Measurements from ENCODE around the gene LKAAEAR1. TPM values are rescaled to one million over a fixed set of nuclear protein-coding genes. Genes with fewer than 3 reads are reported as not detected.

The LKAAEAR1 gene
- total and polyA plus RNA-seq, 2 of the 4 experiments (the other 2 are of a cell fraction) = 0.21 TPM; not detected in 1

- H3K18ac ChIP-seq (ENCODE audit: low read depth, low read length) = no peak overlapping the region
- H2AK9ac ChIP-seq (replicated peaks; ENCODE audit: low read depth, low read length, poor library complexity) = no peak overlapping the region
- no peak for TF ChIP-seq MXI1 (IDR thresholded peaks at IDR 0.05; ENCODE audit: borderline replicate concordance, low read depth, low read length)
- TF ChIP-seq, protein P1, sequence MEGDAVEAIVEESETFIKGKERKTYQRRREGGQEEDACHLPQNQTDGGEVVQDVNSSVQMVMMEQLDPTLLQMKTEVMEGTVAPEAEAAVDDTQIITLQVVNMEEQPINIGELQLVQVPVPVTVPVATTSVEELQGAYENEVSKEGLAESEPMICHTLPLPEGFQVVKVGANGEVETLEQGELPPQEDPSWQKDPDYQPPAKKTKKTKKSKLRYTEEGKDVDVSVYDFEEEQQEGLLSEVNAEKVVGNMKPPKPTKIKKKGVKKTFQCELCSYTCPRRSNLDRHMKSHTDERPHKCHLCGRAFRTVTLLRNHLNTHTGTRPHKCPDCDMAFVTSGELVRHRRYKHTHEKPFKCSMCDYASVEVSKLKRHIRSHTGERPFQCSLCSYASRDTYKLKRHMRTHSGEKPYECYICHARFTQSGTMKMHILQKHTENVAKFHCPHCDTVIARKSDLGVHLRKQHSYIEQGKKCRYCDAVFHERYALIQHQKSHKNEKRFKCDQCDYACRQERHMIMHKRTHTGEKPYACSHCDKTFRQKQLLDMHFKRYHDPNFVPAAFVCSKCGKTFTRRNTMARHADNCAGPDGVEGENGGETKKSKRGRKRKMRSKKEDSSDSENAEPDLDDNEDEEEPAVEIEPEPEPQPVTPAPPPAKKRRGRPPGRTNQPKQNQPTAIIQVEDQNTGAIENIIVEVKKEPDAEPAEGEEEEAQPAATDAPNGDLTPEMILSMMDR (conservative IDR thresholded peaks at IDR 0.05; ENCODE audit: low read depth, low read length) = no peak
- no peak for TF ChIP-seq BHLHE40 (IDR thresholded peaks at IDR 0.05; ENCODE audit: low read depth, low read length)
- TF ChIP-seq ELK1 (IDR thresholded peaks at IDR 0.05; ENCODE audit: borderline replicate concordance, low read depth, low read length) = no peak
- TF ChIP-seq FOS (IDR thresholded peaks at IDR 0.05; ENCODE audit: low read depth, low read length) = no peak
- no peak for TF ChIP-seq CEBPB (IDR thresholded peaks at IDR 0.05; ENCODE audit: low read depth, low read length)
- no peak for TF ChIP-seq MAFK (IDR thresholded peaks at IDR 0.05; ENCODE audit: low read depth, low read length)
- TF ChIP-seq, protein P2, sequence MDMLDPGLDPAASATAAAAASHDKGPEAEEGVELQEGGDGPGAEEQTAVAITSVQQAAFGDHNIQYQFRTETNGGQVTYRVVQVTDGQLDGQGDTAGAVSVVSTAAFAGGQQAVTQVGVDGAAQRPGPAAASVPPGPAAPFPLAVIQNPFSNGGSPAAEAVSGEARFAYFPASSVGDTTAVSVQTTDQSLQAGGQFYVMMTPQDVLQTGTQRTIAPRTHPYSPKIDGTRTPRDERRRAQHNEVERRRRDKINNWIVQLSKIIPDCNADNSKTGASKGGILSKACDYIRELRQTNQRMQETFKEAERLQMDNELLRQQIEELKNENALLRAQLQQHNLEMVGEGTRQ (IDR thresholded peaks at IDR 0.05; ENCODE audit: low read depth, low read length) = no peak
- TF ChIP-seq RCOR1 (IDR thresholded peaks at IDR 0.05; ENCODE audit: insufficient replicate concordance, low read length) = no peak
- TF ChIP-seq RAD21 (IDR thresholded peaks at IDR 0.05; ENCODE audit: low read length) = no peak
- no peak for TF ChIP-seq CHD1 (IDR thresholded peaks at IDR 0.05; ENCODE audit: low read depth, low read length)
- no peak for TF ChIP-seq NFE2L2 (IDR thresholded peaks at IDR 0.05; ENCODE audit: low read depth, low read length)
- TF ChIP-seq POLR2A (IDR thresholded peaks at IDR 0.05; ENCODE audit: low read depth, low read length) = no peak
- no peak for TF ChIP-seq MAZ (IDR thresholded peaks at IDR 0.05; ENCODE audit: borderline replicate concordance, low read depth, low read length)
Observed at GRCh38 chr20:64098471-64099013, 14.3 kb upstream of the LKAAEAR1 start.

More at GRCh38 chr20:64098471-64099013, 14.3 kb upstream of the LKAAEAR1 start:
- Histone ChIP-seq H2BK20ac (ENCODE audit: low read depth, low read length) (no peak overlapping the region), H3K14ac (replicated peaks; ENCODE audit: low read depth, low read length) (no peak overlapping the region), H3K27ac (ENCODE audit: insufficient read depth, low read length) (no peak overlapping the region), H3K56ac (ENCODE audit: extremely low read depth, insufficient read depth, low read length) (no peak overlapping the region), H2BK15ac (ENCODE audit: low read depth, low read length) (no peak overlapping the region), H3K23ac (ENCODE audit: low read depth, low read length) (no peak overlapping the region), H2AK5ac (ENCODE audit: low read depth, low read length) (no peak overlapping the region), H3K36me3 (ENCODE audit: control insufficient read depth, insufficient read depth, low read length) (no peaks in the 10 kb centered on the region), H3K4me3 (ENCODE audit: insufficient read depth, low read depth, low read length) (no peak overlapping the region), H3K9me3 (ENCODE audit: control insufficient read depth, insufficient read depth, low read length) (no peaks in the 10 kb centered on the region), H3K27me3 (ENCODE audit: control insufficient read depth, insufficient read depth, low read length) (peaks cover 35% of the 10 kb centered on the region), H4K8ac (ENCODE audit: low read depth in 2 of 2, low read length in 2 of 2) (no peak overlapping the region), H2AFZ (replicated peaks; ENCODE audit: low read length, poor library complexity) (no peak overlapping the region), H4K5ac (ENCODE audit: low read depth, low read length) (no peak overlapping the region), H3K79me1 (ENCODE audit: low read depth in 1 of 2, low read length in 2 of 2) (no peaks in the 10 kb centered on the region), H3K4me1 (ENCODE audit: control insufficient read depth, insufficient read depth, low read length) (no peaks in the 10 kb centered on the region), H2BK5ac (ENCODE audit: low read depth, low read length, poor library complexity, severe bottlenecking) (no peak overlapping the region), H3K9me1 (ENCODE audit: insufficient read depth, low read length) (no peaks in the 10 kb centered on the region), H2BK120ac (ENCODE audit: low read depth, low read length) (no peak overlapping the region), H3K9ac (ENCODE audit: low read depth, low read length) (no peak overlapping the region), H4K20me1 (ENCODE audit: insufficient read depth, low read length) (no peaks in the 10 kb centered on the region), H3K4me2 (ENCODE audit: low read depth, low read length) (no peak overlapping the region), H4K91ac (ENCODE audit: insufficient read depth, low read depth, low read length) (no peak overlapping the region), H3K4ac (ENCODE audit: low read depth, low read length) (no peak overlapping the region)
- in situ Hi-C loops (cut with MboI; ENCODE audit: low sequenced_read_pairs) (no loop called here), dilution Hi-C loops (cut with HindIII; ENCODE audit: low sequenced_read_pairs, unreplicated experiment) (no loop called here), intact Hi-C loops (cut with micrococcal nuclease) (no loop called here)
- POLR2A ChIA-PET (ENCODE audit: unreplicated experiment) = interaction anchor here (0.5 kb wide), 1 partner anchor 278 kb away, joined by 4 read pairs; no protein-coding TSS in a partner anchor
- DNase-seq (no peak), ATAC-seq (ENCODE audit: low read depth) (no peak)
- WGBS, 2 experiments (ENCODE audit: extremely low coverage in 2 of 2, insufficient read length in 1 of 2) = 83% methylated on average over 19 of the region's 28 CpGs; no CpG with 5 or more reads in 1 of the 2 experiments
- CTCF ChIA-PET = no interaction called here
- BruUV-seq (replicated peaks) = no TSS peak
